Effector CD4-positive, alpha-beta T cell (primary cell): ENCODE measurements around the gene TCN2.
"Not testable (repeated sequence)": the region's sequence is repeated elsewhere in the genome, so short reads cannot be mapped to it uniquely, and the experiment has no call there.

Experiments
- DNase-seq: peaks from one replicate; pipeline ENCODE4 v3.0.0-alpha.2; 2020

Gene TCN2

DNA sequence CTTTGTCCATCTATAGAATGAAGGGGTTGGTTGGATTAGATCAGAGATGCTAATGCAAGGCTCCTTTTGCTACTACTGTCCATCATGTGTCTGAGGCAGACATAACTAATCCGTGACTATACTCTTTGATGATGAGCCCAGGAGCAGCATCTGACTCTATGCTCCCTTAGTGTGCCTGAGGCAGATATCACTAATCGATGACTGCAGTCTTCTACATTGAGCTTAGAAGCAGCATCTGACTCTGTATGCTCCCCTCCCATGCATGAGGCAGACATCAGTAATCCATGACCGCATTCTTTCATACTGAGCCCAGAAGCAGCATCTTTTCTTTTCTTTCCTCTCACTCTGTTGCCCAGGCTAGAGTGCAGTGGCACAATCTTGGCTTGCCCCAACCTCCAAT is 4.2 kb downstream of the TCN2 start:
- DNase-seq: no peak

DNA sequence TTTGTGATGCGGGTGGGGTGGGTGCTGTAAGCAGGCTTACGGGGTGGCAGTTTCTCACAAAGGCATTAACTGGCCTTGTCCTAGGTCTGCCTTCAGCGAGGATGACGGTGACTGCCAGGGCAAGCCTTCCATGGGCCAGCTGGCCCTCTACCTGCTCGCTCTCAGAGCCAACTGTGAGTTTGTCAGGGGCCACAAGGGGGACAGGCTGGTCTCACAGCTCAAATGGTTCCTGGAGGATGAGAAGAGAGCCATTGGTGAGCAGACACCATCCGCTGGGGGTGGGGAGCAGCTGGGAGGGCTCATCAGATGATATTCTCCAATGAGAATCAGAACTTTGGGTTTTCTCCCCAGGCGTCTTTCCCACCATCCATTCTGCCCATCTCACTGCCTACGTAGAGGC is 5.8 kb downstream of the TCN2 start:
- DNase-seq: no peak

DNA sequence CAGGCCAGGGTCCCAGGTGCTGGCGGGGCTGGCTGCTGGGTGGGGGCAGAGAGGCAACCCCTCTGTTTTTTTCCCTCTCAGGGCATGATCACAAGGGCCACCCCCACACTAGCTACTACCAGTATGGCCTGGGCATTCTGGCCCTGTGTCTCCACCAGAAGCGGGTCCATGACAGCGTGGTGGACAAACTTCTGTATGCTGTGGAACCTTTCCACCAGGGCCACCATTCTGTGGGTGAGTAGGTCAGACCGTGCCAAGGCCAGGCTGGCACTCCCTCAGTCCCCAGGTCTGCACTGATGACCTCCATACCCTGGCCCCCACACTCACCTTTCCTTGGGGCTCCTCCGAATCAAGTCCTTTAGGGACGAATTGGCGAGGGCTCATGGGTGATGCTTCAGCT is 7.3 kb downstream of the TCN2 start:
- DNase-seq: no peak

DNA sequence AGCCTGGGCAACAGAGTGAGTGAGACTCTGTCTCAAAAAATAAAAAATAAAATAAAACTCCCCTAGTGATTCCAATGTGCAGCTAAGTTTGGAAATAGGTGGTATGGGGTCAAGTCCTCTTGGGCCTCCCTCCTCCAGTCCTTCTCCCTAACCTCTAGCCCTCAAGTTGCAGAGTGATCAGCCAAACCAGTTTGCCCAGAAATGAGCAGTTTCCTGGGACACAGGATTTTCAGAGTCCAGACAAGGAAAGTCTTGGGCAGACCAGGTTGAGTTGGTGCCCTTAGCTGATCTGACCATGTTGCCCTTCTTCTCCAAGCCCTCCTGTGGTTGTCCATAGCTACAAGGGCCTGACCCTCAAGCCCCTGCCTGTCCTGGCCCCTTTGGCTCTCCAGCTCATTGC is 7.9 kb downstream of the TCN2 start:
- DNase-seq: no peak

DNA sequence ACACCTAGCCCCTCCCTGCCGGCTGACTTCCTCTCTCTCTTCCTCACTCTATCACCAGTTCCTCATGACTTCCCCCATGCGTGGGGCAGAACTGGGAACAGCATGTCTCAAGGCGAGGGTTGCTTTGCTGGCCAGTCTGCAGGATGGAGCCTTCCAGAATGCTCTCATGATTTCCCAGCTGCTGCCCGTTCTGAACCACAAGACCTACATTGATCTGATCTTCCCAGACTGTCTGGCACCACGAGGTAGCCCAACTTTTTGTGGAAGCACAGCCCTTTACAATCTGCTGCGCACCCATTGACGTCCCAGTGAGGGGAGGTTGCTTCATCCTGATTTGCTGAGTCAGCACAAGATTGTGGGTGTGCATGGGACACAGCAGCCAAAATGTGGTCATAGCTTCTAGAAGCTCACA is 8.6 kb downstream of the TCN2 start:
- no peak for DNase-seq

DNA sequence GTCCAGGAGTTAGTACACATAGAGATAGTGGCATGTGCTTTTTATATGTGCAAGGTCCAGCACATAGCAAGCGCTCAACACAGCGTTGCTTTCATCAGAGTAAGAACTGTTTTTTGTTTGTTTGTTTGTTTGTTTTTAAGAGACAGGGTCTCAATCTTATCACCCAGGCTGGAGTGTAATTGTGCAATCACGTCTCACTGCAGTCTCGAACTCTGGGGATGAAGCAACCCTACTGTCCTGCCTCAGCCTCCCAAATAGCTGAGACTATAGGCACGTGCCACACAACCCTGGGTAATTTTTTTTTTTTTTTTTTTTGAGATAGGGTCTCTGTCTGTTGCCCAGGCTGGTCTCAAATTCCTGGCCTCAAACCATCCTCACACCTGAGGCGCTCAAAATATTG is 10.8 kb downstream of the TCN2 start:
- no peak for DNase-seq

DNA sequence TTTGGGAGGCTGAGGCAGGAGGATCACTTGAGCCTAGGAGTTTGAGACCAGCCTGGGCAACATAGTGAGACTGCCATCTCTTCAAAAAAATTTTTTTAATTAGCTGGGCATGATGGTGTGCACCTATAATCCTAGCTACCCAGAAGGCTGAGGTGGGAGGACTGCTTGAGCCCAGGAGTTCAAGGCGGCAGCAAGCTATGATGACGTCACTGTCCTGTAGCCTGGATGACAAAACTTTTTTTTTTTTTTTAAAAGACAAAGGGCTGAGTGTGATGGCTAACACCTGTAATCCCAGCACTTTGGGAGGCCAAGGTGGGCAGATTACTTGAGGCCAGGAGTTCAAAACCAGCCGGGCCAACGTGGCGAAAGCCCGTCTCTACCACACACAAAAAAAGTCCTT is 12.9 kb downstream of the TCN2 start:
- DNase-seq: not testable (repeated sequence)

DNA sequence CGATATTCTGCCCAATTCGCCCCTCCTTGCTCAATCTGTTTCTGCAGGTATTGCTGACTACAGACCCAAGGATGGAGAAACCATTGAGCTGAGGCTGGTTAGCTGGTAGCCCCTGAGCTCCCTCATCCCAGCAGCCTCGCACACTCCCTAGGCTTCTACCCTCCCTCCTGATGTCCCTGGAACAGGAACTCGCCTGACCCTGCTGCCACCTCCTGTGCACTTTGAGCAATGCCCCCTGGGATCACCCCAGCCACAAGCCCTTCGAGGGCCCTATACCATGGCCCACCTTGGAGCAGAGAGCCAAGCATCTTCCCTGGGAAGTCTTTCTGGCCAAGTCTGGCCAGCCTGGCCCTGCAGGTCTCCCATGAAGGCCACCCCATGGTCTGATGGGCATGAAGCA is 19.4 kb downstream of the TCN2 start:
- DNase-seq: no peak

DNA sequence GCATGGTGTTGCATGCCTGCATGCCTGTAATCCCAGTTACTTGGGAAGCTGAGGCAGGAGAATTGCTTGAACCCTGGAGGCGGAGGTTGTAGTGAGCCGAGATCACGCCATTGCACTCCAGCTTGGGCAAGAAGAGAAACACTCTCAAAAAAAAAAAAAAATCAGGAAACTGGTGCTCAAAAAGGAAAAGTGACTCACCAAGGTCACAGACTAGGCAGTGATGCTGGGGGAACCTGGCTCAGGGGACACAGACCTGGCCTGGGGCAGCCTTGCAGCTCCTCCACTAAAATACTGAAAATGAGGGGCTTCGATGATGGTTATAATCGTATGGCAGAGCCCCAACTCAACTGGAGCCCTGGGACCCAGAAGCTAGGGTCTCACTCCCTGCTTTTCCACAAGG is 20.5 kb downstream of the TCN2 start:
- DNase-seq: no peak

DNA sequence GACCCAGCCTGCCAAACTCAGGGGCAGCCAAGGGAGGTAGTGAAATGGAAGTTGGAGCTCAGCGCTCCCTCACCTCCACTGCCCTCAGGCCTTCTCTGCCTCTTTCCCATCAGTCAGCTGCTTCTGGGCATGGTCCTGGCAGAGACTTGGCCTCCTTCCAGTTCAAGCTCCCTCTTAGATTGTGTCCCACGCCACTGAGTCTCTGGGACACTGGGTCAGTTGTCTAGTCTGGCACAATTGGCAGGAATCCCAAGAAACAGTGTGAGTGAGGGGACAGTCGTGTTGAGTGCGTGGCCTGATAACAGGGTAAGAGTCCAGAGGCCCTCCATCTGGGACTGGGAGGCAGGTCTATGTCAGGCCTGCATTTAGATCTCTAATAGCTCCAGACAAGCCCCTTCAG is 21.5 kb downstream of the TCN2 start:
- DNase-seq: no peak

DNA sequence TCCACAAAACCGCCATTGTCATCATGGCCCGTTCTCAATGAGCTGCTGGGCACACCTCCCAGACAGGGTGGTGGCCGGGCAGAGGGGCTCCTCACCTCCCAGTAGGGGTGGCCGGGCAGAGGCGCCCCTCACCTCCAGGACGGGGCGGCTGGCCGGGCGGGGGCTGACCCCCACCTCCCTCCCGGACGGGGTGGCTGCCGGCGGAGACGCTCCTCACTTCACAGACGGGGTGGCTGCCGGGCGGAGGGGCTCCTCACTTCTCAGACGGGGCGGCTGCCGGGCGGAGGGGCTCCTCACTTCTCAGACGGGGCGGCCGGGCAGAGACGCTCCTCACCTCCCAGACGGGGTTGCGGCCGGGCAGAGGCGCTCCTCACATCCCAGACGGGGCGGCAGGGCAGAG is 24.5 kb downstream of the TCN2 start:
- DNase-seq: not testable (repeated sequence)

DNA sequence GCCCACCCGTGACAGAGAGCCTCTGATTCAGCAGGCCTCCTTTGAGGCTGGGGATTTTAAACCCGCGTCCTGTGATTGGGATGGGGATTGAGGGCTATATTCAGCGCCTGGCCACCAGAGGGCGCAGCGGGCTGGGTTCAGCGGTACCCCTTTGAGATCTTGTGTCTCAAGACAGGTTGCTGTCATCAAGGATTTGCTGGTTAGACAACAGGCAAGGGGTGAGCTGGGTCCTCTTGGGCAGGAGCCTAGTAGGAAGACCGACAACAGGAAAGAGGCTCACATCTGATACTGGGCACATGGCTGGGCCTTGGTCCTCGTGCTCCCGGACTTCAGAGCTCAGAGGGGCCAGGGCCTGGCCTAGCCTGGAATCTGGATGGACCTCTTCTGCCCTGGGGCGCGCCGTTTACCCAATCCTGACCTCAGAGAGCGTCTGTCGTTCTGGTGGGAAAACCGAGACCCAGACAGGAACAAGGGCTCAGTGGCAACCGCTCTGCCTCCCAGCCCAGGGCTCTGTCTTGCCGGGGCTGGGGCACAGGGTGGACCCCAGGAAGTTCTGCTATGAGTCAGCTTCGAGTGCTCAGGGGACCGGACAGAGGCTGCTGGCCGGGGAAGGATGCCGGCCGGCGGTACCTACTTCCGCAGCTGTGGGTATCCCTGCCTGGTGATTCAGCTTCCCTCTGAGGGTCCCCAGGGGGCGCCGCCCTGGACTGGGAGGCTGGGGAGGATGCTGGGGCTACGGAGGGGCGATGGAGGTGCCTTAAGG is 27.7 kb downstream of the TCN2 start:
- DNase-seq: peak; percentile 90

DNA sequence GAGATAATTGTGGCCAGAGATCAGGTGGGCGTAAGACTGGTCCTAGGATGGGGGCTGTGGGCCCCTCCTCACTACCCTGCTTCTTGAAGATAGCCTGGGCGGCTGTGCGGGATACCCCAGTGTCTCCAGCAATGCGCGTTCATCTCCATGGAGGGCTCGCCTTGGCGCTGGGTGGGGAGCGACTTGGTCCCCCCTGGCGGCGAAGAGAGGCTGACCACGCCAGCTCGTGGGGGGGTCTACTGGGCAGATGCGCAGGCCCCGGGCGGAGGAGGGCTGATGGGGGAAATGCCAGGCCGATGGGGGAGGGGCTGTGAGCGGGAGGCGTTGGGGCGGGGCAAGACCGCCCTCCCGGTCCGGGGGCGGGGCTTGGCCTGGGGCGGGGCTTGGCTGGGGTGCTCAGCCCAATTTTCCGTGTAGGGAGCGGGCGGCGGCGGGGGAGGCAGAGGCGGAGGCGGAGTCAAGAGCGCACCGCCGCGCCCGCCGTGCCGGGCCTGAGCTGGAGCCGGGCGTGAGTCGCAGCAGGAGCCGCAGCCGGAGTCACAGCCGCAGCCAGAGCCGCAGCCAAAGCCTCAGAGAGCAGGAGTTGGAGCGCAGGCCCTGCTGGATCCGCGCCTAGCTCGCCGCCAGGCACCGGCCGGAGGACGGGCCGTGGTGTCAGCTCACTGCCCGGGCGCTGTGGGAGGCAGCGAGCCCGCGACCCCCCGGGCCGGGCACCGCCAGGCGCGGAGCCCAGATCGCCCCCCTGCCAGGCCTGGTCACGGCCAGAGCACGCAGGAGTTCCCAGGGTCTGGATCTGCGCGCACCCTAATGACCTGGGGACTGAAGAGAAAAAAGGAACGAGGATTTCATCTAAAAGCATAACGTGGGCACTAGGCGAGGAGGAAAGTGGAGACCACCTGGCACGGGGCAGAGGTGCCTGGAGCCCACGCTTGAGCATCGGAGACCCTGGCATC is 28.6 kb downstream of the TCN2 start, which contains the start of gene SLC35E4:
Gene SLC35E4, plus strand, starts transcription at position 509 of the 953 bp plus-strand sequence. CDS start 670 bp downstream, outside the sequence.
- DNase-seq: peak; percentile 93

DNA sequence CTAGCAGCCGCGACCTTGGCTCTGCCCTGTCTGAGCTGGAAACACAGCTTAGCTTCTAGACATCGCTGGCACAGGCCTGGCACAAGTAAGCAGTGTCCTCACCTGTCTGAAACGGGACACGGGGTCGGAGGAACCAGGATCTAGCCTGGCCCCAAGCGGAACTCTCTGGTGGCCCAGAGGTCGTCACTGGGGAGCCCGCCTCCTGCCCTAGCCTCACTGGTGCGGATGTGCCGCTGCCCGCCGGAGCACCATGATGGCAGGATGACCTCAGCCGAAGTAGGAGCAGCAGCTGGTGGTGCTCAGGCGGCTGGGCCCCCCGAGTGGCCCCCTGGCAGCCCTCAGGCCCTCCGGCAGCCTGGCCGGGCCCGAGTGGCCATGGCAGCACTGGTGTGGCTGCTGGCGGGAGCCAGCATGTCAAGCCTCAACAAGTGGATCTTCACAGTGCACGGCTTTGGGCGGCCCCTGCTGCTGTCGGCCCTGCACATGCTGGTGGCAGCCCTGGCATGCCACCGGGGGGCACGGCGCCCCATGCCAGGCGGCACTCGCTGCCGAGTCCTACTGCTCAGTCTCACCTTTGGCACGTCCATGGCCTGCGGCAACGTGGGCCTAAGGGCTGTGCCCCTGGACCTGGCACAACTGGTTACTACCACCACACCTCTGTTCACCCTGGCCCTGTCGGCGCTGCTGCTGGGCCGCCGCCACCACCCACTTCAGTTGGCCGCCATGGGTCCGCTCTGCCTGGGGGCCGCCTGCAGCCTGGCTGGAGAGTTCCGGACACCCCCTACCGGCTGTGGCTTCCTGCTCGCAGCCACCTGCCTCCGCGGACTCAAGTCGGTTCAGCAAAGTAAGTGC is 29.5 kb downstream of the TCN2 start:
- DNase-seq: no peak

DNA sequence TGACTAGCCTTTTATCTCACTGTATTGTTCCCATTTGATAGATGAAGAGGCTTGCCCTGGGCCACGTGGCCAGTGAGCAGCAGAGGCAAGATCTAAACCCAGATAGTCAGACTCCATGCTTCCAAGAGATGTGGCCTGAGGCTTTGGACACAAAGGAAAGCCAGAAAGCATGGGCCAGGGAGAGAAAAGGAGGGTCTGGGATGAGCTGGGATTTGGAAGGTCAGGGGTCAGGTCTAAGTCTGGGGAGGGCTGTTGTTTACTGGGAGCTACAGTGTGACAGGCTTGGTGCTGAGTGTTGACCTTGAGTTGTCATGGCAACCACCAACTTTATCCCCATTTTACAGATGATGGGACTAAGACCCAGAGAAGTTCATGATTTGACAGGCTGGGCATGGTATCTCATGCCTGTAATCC is 30.7 kb downstream of the TCN2 start:
- DNase-seq: no peak

DNA sequence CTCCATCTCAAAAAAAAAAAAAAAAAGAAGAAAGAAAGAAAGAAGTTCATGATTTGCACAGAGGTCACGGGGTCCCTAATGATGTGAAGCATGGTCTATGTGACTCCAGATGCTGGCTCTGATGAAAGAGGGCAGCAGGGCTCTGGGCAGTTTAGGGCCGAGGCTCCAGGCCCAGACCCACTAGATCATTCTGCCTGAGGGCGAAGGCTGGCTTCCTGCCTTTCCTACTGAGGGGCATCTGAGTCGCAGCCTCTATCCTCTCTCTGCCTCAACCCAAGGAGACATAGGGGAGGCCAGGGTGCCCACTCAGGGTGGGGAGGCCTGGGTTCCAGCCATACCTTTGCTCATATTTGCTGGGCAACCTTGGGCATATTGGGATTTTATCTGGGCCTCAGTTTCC is 33.4 kb downstream of the TCN2 start:
- DNase-seq: no peak

DNA sequence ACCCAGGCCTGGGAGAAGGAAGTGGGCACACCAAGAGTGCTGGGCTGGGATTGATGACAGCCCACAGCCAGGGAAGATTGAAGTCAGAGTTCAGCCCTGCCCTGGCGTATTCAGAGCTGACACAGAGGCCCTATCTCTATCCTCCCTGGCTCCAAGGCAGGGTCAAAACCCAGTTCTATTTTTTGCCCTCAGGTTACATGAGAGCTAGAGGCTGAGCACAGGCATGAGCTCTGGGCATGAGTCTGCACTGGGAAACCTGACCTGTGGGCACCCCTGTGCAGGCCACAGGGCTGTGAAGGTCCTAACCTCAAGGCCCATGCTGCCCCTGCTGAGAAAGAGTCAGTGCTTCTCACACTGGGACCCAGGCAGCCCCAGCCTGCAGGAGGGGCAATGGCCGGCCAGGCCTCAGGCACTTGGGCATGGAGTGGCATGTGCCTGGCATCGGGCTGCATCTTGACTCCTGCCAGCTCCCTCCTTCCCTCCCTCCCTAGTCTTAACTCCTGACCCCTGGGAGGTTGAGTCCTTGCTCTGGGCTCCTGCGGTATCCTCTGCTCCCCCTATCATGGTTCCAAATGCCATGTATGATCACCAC is 34.0 kb downstream of the TCN2 start:
- no peak for DNase-seq

DNA sequence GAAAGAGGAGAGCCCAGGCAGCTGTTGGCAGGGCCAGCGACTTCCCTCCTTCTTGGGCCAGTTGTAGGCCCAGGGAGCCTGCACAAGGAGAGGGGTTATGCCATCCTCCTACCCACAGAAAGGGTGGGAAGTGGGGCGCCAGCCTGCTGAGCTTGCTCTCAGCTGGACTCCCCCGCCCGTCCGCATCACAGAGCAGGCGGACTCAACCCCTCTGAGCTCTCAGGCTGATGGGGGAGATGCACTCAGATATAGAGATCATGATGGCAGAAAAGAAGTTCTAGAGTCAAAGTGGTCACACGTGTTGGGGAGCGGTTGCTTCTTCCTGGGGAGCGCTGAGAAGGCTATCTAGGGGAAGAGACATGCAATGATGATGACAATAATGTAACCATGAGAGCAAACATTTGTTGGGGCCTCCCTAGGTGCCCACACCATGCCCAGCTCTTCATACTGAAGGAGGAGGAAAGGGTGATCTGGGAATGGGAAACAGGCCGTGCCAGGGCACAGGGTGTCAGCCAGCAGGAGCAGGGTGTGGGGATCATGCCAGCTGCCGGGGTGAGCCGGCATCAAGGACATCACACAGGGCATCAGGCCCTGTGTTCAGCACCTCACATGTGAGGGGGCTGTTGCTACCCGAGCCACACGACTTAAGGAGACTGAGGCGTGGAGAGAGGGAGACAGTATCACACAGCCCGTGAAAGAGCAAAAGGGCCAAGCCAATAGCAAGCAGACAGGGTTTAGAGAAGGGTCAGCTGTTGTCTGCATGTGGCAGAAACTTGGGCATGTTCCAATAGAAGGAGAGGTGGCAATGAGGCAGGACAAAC is 36.3 kb downstream of the TCN2 start:
- no peak for DNase-seq

DNA sequence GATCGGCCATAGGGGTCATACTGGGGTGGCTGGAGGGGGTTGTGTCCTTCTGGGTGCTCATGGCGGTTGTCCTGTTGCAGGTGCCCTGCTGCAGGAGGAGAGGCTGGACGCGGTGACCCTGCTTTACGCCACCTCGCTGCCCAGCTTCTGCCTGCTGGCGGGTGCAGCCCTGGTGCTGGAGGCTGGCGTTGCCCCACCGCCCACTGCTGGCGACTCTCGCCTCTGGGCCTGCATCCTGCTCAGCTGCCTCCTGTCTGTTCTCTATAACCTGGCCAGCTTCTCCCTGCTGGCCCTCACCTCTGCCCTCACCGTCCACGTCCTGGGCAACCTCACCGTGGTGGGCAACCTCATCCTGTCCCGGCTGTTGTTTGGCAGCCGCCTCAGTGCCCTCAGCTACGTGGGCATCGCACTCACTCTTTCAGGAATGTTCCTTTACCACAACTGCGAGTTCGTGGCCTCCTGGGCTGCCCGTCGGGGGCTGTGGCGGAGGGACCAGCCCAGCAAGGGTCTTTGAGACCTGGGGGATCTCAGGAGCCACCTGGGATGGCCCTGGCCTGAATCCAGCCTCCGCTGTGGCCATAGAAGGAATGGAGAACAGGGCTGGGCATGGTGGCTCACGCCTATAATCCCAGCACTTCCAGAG is 39.7 kb downstream of the TCN2 start:
- DNase-seq: no peak

DNA sequence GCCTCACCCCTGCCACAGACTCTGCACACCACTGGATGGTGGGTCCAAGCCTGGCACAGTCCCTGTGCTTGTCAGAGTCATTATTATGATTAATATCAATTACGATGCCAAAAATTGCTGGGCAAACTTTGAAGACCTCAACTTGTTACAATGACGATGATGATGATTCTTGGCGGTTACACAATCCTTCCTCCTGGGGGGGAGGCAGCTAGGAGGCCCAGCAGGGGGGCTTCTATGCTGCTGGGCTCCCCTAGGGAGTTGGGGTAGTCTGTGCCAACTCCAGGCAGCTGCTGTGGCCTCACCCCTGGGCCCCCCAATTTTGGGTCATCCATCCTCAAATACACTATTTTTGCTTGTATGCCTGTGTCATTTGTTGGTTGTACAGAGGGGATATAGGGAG is 40.6 kb downstream of the TCN2 start:
- DNase-seq: no peak

DNA sequence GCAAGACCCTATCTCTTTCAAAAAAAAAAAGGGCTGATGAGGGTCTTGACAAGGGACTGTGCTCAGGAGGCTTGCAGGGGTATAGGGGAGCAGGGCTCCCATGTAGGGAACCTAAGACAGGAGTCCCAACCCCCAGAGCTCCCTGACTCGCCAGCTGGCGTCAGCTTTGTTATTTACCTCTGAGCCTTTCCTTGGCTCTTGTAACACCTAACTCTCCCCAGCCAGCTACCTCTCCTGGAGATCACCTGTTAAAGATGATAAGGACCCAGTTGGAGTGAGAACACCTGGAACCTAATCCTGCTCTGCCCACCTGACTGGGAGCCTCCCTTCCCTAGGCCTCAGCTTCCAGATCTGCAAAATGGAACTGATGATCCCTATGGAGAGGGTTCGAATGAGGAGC is 41.9 kb downstream of the TCN2 start:
- no peak for DNase-seq
